NCI-H446 treated with DMSO at 0.1 percent for 48 hours (cell line): Measurements from ENCODE around the gene AMOTL1.
A peak's percentile ranks its signal among the peaks of the same experiment; 100 is the strongest.
"Not testable (repeated sequence)": the region's sequence is repeated elsewhere in the genome, so short reads cannot be mapped to it uniquely, and the experiment has no call there.

Experiments used
- DNase-seq: peaks from one replicate; lab custom pipeline; 2025; lab: John Stamatoyannopoulos, UW

AMOTL1 gene

GRCh38 chr11:94825031-94825430, 56.9 kb downstream of the AMOTL1 start:
- DNase-seq: no peak

DNA sequence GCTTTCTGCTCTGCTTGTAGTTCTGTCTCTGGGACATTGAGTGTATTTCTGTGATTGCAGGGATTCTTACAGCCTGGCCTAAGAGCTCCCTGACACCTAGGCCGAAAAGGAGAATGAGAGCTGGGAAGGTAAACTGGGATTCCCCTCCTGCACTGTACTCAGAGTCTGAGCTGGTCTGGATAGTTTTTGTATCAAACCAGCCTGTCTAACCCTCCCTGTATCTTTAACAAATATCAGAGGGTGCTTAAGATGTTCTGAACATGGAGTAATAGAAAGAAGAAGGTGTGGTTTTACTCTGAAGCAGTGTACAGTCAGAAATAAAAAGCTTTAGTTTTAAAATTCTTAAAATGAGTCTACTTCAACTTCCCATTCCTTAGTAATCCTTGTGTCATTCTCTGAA, 57.3 kb downstream of the AMOTL1 start:
- DNase-seq: no peak

- no peak for DNase-seq
Observed at GRCh38 chr11:94826415-94826814, 58.3 kb downstream of the AMOTL1 start.

DNA sequence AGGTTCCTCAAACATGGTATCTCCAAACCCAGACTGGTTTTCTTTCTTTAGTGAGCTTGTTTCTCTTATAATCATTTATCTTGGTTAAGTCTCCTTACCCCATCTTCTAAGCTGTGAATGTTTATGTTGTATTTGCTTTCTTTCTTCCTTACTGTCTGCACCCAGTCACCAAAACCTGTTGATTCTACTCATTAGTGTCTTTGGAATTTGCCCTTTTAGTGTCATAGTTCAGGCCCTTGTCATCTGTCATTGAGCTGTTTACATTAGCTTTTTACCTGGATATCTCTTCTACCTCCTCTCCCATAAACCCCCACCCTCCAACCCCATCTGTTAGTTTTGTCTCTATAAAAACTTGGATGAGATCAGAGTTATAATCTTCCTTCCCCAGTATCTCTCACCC, 59.9 kb downstream of the AMOTL1 start:
- no peak for DNase-seq

- DNase-seq: no peak
Observed at GRCh38 chr11:94830722-94831510, 62.8 kb downstream of the AMOTL1 start.

GRCh38 chr11:94831529-94831928, 63.4 kb downstream of the AMOTL1 start:
- no peak for DNase-seq

- DNase-seq: no peak
Observed at GRCh38 chr11:94832604-94833235, 64.6 kb downstream of the AMOTL1 start.

DNA sequence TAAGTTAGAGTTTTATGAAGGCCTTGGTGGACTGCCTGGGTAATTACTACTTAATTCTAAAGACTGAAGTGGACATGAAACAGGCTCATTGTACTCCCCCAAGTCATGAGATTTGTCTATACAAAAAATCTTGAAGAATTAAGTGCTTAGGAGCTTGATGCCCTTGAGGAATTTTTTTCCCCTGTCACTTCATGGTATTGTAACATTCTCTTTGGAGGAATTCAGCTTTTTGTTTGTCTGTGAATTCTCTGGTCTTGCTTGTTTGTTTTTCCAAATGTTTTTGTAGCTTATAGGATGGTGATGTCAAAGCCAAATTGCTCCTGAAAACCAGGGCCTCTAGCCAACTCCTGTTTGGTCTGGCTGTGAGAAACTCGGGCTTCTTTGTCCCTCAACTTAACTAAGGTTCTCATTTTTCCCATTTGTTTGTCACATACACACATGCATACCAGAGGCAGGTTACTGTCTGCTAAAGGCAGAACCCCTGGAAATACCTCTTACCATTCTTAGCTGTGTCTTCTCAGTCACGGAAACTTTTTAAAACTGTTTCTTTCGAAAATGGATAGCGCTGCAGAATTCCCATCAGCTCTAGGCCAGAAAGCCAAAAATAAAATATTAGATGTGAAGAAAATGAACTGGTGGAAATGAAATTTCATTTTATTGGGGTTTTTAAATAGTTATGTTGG, 66.9 kb downstream of the AMOTL1 start:
- DNase-seq: peak; percentile 12

GRCh38 chr11:94835594-94835927, 67.4 kb downstream of the AMOTL1 start:
- no peak for DNase-seq

DNA sequence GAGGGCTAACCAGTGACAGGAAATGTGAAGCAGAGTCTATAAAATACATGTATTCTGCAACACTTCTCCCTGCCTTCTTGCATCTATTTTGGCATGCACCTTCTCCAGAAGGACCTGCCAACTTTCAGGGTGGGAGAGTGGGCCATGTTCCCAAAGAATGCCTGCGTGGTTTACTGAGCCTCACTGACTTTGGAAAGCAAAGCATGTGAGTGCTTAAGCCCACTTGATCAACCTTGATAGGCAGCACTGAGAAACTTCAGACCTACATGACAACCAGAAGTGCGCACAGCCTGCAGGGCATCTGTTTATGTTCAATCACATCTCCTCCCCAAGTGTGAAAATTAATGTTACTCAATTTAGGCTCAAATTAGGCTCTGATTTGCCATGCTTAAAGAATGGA, 69.2 kb downstream of the AMOTL1 start:
- DNase-seq: peak; percentile 34

GRCh38 chr11:94838027-94838731, 70.0 kb downstream of the AMOTL1 start:
- no peak for DNase-seq

DNA sequence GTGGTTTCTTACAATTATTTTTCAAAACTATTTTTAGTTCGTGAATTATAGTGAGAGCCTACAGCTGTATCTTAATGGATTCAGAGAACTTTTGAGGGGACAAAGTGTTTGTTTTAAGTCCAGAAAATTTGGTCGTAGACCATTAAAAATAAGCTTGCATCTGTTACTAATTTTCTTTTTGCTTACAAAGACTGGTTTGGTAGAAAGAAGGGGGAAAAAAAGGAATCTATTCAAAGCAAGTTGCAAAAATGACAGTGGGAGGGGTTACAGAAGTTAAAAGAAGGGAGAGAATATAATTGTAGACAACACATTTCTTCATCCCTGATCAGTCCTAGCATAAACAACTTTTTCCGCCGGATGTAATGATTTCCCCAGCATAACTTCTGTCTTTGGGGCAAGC, 72.1 kb downstream of the AMOTL1 start:
- no peak for DNase-seq

DNA sequence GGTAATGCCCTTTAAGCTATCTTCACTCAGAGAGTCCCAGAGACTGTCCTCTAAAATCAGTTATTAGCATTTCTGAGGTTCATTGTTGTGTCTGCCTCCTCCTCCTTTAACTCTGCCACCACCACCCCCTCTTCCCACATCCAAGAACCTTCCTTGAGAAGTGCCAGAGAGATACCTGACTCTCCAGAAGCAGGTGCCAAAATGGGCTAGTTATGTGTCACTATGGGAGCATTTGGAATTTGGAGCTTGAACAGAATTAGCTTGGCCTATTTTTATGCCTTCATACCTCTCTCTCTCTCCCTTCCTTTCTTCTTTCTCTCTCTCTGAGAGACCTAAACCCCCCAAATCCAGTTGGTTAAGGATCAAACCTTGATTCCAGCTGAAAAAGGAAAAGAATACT, 75.9 kb downstream of the AMOTL1 start:
- DNase-seq: no peak

- peak; percentile 58 for DNase-seq
Observed at GRCh38 chr11:94845622-94846021, 77.5 kb downstream of the AMOTL1 start.

GRCh38 chr11:94849839-94850238, 81.7 kb downstream of the AMOTL1 start:
- DNase-seq: no peak

DNA sequence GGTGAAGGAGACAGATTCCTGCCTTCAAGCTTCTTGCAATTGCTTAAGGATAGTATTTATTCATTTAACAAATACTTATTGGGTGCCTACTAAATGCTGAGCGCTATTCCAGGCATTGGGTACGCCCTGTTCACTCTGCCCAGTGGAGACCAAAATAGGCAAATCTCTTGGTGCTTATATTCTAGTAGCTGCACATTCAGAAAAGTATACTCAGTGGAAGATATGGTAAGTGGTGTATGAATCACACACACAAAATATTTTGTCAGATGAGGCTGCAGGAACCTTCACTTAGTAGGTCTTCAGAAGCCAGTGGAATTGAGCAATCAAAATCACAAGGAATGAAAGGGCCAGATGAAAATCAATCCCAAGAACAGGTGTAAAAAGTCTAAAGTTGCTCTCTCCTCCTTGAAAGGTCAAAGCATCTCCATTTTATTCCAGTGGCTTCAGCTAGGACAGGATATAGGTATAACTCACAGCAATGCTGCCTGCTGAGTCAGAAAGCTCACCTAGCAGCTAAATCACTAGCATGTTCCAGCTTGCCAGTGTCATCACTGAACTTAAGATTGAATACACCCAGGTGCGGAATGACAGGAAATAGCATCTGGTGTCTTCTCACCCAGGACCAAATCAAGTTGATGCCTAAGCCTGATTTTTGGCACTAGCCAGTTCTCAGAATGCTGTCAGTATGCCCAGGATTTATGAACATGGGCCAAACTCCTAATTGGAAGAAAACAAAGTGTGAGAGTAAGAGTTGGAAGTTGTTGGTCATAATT, 83.9 kb downstream of the AMOTL1 start:
- peak; percentile 82 for DNase-seq

DNA sequence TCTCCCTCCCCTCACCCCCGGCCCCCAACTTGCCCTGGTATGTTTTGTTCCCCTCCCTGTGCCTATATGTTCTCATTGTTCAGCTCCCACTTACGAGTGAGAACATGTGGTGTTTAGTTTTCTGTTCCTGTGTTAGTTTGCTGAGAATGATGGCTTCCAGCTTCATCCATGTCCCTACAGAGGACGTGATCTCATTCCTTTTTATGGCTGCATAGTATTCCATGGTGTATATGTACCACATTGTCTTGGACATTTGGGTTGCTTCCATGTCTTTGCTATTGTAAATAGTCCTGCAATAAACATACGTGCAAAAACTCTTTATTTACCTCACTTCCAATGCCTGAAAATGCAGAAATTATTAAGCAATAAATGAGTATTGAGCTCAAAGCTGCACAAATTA, 85.1 kb downstream of the AMOTL1 start:
- DNase-seq: not testable (repeated sequence)

DNA sequence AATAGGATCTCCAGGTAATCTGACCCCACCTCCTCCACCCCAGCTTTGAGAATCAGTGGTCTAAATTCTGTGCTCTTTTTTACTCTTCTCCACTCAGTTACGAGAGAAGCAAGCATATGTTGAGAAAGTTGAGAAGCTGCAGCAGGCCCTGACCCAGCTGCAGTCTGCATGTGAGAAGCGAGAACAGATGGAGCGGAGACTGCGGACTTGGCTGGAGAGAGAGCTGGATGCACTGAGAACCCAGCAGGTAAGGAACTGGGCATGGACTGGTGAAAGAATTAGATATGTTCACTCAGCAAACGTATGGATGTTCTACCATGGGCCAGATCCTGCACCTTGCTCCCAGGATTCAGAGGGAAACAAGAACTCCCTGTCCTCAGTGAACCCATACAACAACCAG, 85.7 kb downstream of the AMOTL1 start:
- no peak for DNase-seq

DNA sequence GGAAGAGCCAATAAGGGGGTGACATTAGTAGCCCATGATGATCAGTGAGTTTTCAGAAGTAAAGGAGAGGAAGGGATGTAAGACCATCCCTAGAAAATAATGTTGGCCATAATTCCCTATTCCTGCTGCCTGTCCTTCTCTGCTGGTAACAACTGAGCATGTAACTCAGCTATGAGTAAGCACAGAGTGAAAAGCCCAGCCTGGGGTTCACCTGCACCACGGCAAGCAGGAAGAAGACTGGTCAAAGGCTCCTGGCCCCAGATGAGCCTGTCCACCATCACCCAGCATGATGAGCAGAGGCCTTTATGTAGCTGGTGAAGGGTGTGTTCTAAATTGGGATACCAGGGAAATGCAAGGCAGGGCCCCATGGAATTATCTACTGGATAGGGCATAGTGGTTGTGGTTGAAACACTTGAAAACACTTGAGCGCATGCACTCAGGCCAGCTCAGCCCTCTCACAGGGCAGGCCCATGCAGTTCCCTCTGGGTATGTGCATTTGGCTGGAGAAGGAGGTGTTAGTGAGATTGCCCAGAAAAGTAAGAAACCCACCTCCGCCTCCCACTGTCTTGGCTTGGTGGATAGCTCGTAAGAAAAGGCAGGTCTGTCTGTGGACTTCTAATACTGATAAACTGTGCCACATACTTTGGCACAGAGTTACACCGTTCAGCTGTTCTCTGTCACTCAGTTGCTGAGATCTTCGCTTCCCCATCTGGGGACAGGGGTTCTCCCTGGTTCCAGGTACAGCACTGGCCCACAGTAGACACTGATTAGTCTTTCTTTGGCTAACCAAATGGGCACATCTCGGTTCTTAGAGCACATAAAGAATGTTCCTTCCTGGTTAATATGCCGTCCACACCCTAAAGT, 86.8 kb downstream of the AMOTL1 start:
- no peak for DNase-seq

- DNase-seq: no peak
Observed at GRCh38 chr11:94855666-94856065, 87.5 kb downstream of the AMOTL1 start.

DNA sequence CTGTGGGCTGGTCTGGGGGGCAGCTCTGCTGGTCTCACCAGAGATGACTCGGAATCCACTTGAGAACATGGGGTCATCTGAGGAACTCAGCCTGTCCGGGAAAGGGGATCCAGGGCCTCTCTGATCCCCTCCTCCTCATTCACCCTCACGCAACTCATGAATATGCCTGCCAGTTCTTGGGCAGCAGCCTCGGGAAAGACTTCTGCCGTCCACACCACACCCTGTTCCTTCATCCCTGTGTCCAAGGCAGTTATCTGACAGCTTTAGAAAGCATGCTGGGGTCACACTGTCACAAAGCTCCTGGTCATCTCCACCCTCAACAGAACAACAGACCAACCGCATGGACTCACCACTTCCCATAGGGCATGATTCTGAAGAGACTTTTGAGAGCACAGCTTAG, 88.3 kb downstream of the AMOTL1 start:
- no peak for DNase-seq
